Esophagus squamous epithelium (tissue), 5 donors: ENCODE results near the gene NMNAT2. TPM values are rescaled to one million over a fixed set of nuclear protein-coding genes. Genes with fewer than 3 reads are reported as not detected.
"Not testable (repeated sequence)": the region's sequence is repeated elsewhere in the genome, so short reads cannot be mapped to it uniquely, and the experiment has no call there.

Experiments
- DNase-seq: peaks from one replicate; lab custom pipeline; 2025; lab: John Stamatoyannopoulos, UW
- H3K27ac ChIP-seq, 4 donors: fragments of 200-600 bp; sonication (generic); one replicate each; pipeline ENCODE4 v1.5.1; 2016 to 2019; ENCODE audit warnings: mild to moderate bottlenecking in 1 of 4
- H3K27me3 ChIP-seq, 4 donors: fragments of 200-600 bp; sonication (generic); 1 replicate in 3 of 4; 2 replicates in 1 of 4; pipeline versions ENCODE4 v1.5.1 to v1.6.0; 2017 to 2021; ENCODE audit warnings: antibody characterized with exemption in 1 of 4
- H3K36me3 ChIP-seq, 3 donors: fragments of 200-600 bp; sonication (generic); one replicate each; pipeline ENCODE4 v1.5.1; 2016 to 2019
- H3K4me1 ChIP-seq, 3 donors: fragments of 200-600 bp; sonication (generic); one replicate each; pipeline ENCODE4 v1.5.1; 2017 to 2019
- H3K4me3 ChIP-seq, 4 donors: fragments of 200-600 bp; sonication (generic); 1 replicate in 3 of 4; 2 replicates in 1 of 4; pipeline ENCODE4 v1.5.1; 2016 to 2019; ENCODE audit warnings: mild to moderate bottlenecking in 2 of 4, moderate library complexity in 1 of 4
- H3K9me3 ChIP-seq, 3 donors: fragments of 200-600 bp; sonication (generic); one replicate each; pipeline ENCODE4 v1.5.1; 2016 to 2019
- CTCF ChIP-seq, 6 experiments: fragments of 450-650 bp in 4 of 6; fragments of 200-600 bp in 2 of 6; sonication (generic) in 2 of 6; IDR thresholded peaks; one replicate each; pipeline ENCODE4 v1.5.1; 2016 to 2019; ENCODE audit warnings: antibody characterized with exemption in 6 of 6, mild to moderate bottlenecking in 4 of 6, moderate library complexity in 4 of 6
- POLR2A ChIP-seq, 4 donors: fragments of 450-650 bp; IDR thresholded peaks; one replicate each; pipeline ENCODE4 v1.6.1; 2017; ENCODE audit warnings: antibody characterized with exemption in 4 of 4, mild to moderate bottlenecking in 4 of 4, moderate library complexity in 3 of 4
- WGBS, 2 donors: methylation state at CpG; one replicate each; pipeline ENCODE4 v1.1.5; 2018; 5-methylcytosine and 5-hydroxymethylcytosine counted together
- intact Hi-C: fragments of 100-400 bp; cut with DNase I; formaldehyde crosslinking; loops from one replicate; pipeline ENCODE4 v1.15.0; 2022
- total RNA-seq, 4 donors: library from RNA; depleted of rRNA; stranded (reverse); fragments of >200 nt; gene quantifications; one replicate each; pipeline ENCODE4 v1.1.0, GENCODE V29; 2016
- donor health status: DM: yes; HTN: yes; CAD: no.

The NMNAT2 gene
- total RNA-seq, 4 donors from 2014 or later: 0.18 to 1.1 (median 0.26) TPM; not detected in 1

- no peak for TF ChIP-seq CTCF (IDR thresholded peaks at IDR 0.05)
- TF ChIP-seq POLR2A (IDR thresholded peaks at IDR 0.05): no peak
- Histone ChIP-seq H3K27ac (no peak overlapping the region), H3K9me3 (no peaks in the 10 kb centered on the region), H3K4me1 (peaks cover 6 to 40% (median 15%) of the 10 kb centered on the region in 3 donors), H3K36me3 (no peaks in the 10 kb centered on the region), H3K27me3 (no peaks in the 10 kb centered on the region), H3K4me3 (no peak overlapping the region)
- WGBS, 2 donors: 89 to 100% methylated on average over 3 of the region's 3 CpGs
- intact Hi-C loops: no loop called here
- no peak for DNase-seq
Measured at GRCh38 chr1:183274836-183275235, 143.3 kb downstream of the NMNAT2 start.

DNA sequence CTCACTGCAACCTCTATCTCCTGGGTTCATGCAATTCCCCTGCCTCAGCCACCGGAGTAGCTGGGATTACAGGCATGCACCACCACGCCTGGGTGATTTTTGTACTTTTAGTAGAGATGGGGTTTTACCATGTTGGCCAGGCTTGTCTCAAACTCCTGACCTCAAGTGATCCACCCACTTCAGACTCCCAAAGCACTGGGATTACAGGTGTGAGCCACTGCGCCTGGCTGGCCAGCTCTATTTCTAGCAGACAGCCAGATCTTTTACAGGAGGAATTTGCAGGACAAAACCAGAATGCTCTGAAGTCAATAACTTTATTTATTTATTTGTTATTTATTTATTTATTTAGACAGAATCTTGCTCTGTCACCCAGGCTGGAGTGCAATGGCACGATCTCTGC lies 144.2 kb downstream of the NMNAT2 start:
- H3K9me3 ChIP-seq, intact Hi-C loops, DNase-seq, H3K36me3 ChIP-seq, H3K27me3 ChIP-seq, H3K4me3 ChIP-seq, H3K27ac ChIP-seq: not testable (repeated sequence)
- H3K4me1 ChIP-seq: peaks cover 0 to 32% (median 6%) of the 10 kb centered on the region in 3 donors
- 66 to 78% methylated on average over 3 to 4 of the region's 4 CpGs for WGBS, 2 donors

DNA sequence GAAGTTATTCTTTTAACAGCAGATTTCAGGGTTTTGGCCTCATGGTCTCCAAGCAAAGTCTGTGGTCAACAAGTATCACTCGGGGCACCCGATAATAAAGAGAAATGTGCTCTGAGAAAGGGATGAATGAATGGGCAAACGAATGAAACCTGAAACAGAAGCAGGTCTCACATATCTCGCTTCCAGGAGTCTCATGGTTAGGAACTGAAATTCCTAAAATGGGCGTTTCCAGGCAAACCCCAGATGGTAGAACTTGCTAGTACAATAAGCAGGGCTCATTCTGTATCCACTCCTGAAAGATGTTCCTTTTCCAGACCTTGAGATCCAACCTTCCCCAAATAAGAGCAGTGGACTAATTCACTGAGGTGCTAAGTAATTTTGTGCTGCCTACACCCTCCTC lies 144.9 kb downstream of the NMNAT2 start:
- Histone ChIP-seq H3K27ac (peak overlapping the region in 2 of 4 donors; percentile 34 to 59), H3K4me1 (peaks cover 0 to 25% (median 0%) of the 10 kb centered on the region in 3 donors), H3K4me3 (no peak overlapping the region), H3K9me3 (no peaks in the 10 kb centered on the region), H3K36me3 (no peaks in the 10 kb centered on the region), H3K27me3 (no peaks in the 10 kb centered on the region)
- 81% methylated on average over 5 of the region's 5 CpGs for WGBS, 2 donors
- DNase-seq: no peak
- intact Hi-C loops: no loop called here
- no peak for TF ChIP-seq CTCF (IDR thresholded peaks at IDR 0.05)
- no peak for TF ChIP-seq POLR2A (IDR thresholded peaks at IDR 0.05)

DNA sequence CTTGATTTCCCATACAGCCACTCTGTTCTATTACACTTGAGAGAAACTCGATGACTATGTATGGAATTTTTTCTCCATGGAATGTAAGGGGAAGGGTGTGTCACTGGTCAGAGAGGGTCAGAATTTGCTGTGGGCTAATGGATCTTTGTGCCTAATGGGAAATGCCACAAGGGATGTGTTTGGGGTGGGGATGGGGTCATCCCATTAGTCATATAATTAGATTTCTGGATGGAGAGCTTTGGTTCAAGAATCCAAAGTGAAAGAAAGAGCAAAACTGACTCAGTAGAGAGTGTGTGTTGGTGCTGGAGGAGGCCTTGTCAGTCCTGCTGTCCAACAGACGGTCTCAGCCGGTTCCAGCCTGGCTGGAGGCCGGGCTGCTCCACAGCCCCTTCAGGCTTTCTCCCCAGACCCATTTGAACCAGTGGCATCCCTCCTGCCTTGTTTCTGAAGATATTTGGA lies 145.8 kb downstream of the NMNAT2 start:
- no peak for TF ChIP-seq POLR2A (IDR thresholded peaks at IDR 0.05)
- TF ChIP-seq CTCF (IDR thresholded peaks at IDR 0.05): no peak
- Histone ChIP-seq H3K36me3 (no peaks in the 10 kb centered on the region), H3K9me3 (no peaks in the 10 kb centered on the region), H3K27ac (peak overlapping the region in 3 of 4 donors; percentile 7 to 59 (median 34)), H3K4me1 (peaks cover 0 to 28% (median 0%) of the 10 kb centered on the region in 3 donors), H3K27me3 (no peaks in the 10 kb centered on the region), H3K4me3 (no peak overlapping the region)
- no peak for DNase-seq
- intact Hi-C loops: no loop called here
- WGBS, 2 donors: 55 to 75% methylated on average over 4 of the region's 4 CpGs

DNA sequence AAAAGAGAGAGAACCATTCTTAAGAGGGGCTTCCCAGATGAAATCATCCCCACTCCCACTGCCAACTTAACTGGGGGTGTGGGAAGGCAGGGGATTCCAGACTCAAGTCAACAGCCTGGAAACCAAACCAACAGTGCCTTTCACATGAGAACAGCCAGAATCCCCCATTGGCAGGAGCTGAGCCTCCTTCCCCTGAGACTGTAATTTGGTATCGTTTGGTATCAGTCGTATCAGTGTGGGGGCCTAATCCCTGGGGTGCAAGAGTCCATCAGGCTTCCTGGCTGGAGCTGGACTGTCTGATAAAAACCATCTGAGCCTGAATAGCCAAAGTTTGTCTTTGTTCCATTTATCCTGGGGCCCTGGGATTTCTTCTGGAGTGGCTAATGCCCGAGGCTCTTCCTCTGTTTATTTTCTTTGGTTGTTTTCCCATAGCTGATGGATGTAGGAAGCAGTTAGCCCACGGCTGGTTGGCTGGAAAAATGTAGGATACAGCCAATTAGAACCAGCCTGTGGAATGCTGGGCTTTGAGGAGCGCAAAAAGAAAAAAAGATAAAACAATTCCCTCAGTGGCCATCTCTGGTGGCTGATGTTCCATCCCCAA lies 147.5 kb downstream of the NMNAT2 start:
- DNase-seq: no peak
- Histone ChIP-seq H3K4me3 (no peak overlapping the region), H3K9me3 (no peaks in the 10 kb centered on the region), H3K27me3 (no peaks in the 10 kb centered on the region), H3K27ac (peak overlapping the region in 3 of 4 donors; percentile 38 to 82 (median 57)), H3K36me3 (no peaks in the 10 kb centered on the region), H3K4me1 (peaks cover 0 to 29% (median 0%) of the 10 kb centered on the region in 3 donors)
- no peak for TF ChIP-seq CTCF (IDR thresholded peaks at IDR 0.05)
- intact Hi-C loops: no loop called here
- 32 to 56% methylated on average over 5 of the region's 5 CpGs for WGBS, 2 donors
